Measurements from ENCODE around the gene AMMECR1L.
A peak's percentile ranks its signal among the peaks of the same experiment; 100 is the strongest.
"Not testable (repeated sequence)": the region's sequence is repeated elsewhere in the genome, so short reads cannot be mapped to it uniquely, and the experiment has no call there.

AMMECR1L gene

DNA sequence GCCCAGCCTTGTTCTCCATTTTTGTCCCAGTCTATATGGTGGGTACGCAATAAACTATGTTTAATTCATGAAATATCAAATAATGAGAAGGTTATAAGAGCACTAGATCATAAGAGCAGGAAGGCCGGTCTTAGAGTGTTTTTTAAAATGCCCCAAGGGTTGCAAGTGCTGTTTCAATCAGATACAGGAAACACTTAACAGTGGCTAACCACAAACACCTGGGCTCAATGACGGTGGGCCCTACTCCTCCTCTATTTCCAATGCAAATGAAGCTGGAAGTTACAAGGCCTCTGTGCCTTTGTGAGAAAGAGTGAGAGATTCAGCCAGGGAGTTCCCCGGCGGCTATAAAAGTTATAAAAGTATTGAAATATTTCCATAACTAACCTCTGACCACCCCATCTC is 55.9 kb downstream of the AMMECR1L start:
- peak; percentile 89 for DNase-seq

GRCh38 chr2:127826708-127827107 is 59.0 kb downstream of the AMMECR1L start:
- DNase-seq, result not testable (repeated sequence)

GRCh38 chr2:127826047-127826446 is 59.7 kb downstream of the AMMECR1L start:
- no peak for DNase-seq

- DNase-seq, result no peak
These were observed 65.6 kb downstream of the AMMECR1L start for GRCh38 chr2:127820080-127820668.

DNA sequence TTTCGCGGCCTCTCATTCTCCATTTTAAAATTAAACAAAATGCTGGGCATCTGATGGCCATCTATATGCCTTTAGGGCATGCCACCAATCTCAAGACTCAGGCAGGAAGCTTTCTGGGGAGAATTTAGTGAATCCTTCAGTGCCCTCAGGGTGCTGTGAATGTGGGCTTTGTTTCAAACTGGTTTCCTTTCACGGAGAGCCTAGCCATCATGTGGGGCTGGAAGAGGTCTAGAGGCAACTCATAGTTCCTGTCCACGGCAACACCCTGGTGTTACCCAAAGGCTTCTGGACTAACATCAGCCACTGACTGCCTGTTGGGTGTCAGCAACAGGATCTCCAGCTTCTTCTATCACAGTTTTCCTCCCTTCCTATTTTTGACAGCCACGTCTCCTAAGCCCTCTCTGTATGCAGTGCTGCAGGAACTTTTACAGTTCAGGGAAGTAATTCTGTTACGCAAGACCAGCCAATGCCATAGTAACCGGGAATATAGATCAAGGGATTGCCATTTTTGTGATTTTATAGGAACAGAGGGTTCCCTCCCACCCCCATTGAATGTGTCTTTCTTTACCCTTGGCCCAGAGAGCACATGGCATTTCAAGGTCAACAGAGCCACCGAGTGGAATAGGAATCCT is 66.8 kb downstream of the AMMECR1L start:
- DNase-seq, result no peak

GRCh38 chr2:127818241-127818640 is 67.5 kb downstream of the AMMECR1L start:
- peak; percentile 75 for DNase-seq

- DNase-seq, result no peak
These were observed 71.1 kb downstream of the AMMECR1L start for GRCh38 chr2:127814677-127815076.

DNA sequence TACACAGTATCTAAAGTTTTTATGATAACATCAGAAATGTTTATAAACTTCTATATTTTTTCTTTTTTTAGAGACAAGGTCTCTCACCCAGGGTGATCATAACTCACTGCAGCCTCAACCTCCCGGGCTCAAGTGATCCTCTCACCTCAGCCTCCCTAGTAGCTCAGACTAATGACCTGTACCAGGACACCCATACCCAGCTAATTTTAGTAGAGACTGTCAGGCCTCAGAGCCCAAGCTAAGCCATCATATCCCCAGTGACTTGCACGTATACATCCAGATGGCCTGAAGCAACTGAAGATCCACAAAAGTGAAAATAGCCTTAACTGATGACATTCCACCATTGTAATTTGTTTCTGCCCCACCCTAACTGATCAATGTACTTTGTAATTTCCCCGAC is 73.3 kb downstream of the AMMECR1L start:
- not testable (repeated sequence) for DNase-seq
